ENCODE data around the gene HSD17B12.
"Not testable (repeated sequence)": the region's sequence is repeated elsewhere in the genome, so short reads cannot be mapped to it uniquely, and the experiment has no call there.

HSD17B12 gene

DNA sequence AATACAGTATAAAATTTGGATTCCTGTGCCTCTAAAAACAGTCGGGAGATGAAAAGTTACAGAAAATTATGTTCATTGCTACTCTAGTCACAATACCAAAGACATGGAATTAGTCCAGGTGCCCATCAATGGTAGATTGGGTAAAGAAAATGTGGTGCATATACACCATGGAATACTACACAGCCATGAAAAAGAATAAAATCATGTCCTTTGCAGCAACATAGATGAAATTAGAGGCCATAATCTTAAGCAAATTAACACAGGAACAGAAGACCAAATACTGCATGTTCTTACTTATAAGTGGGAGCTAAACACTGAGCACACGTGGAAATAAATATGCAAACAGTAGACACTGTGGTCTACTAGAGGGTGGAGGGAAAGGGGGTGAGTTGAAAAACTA, 67.6 kb downstream of the HSD17B12 start:
- no peak for DNase-seq

GRCh38 chr11:43751726-43752125, 71.2 kb downstream of the HSD17B12 start:
- no peak for DNase-seq

DNA sequence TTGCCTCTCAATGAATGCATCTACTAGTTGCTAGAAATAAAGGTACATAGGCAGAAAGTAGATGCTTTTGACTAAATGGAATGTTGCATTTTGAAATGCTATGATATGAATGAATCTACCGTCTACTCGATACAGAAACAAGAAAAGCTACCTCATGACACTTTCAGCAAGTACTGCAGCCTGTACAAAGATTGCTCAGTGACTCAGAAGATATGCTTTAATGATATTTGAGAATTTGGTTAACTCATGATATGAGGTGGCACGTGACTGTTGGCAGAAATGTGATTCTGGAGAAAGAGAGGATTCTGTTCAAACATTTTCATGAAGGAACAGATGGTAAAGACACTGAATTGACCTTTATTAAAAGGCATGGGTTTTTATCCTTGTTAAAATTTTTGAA, 76.0 kb downstream of the HSD17B12 start:
- no peak for DNase-seq

- DNase-seq, result no peak
These were observed 78.4 kb downstream of the HSD17B12 start for GRCh38 chr11:43758927-43759326.

DNA sequence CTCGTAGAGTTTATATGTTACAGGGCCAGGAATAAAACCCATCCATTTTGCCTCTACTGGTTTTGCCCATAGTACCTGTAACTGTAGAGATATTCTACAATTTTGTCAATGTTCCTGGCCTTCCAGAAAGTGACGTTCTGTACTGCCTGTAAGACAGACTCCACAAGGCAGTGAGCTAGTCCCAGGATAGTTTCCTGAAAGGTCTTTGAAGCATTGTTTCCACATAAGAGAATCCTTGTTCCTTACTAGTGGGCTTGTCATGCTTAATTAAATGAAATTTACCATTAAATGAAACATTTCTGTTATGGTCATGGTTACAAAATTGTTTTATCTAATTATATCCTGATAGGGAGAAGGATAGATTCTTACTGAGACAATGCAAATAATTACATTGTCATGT, 80.4 kb downstream of the HSD17B12 start:
- no peak for DNase-seq

- DNase-seq, result no peak
These were observed 84.7 kb downstream of the HSD17B12 start for GRCh38 chr11:43765194-43765593.

DNA sequence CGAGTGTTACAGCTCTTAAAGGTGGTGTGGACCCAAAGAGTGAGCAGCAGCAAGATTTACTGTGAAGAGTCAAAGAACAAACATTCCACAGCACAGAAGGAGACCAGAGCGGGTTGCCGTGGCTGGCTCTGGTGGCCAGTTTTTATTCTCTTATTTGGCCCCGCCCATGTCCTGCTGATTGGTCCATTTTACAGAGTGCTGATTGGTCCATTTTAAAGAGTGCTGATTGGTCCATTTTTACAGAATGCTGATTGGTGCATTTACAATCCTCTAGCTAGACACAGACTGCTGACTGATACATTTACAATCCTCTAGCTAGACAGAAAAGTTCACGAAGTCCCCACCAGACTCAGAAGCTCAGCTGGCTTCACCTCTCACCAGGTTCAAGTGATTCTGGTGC, 88.1 kb downstream of the HSD17B12 start:
- DNase-seq, result not testable (repeated sequence)

DNA sequence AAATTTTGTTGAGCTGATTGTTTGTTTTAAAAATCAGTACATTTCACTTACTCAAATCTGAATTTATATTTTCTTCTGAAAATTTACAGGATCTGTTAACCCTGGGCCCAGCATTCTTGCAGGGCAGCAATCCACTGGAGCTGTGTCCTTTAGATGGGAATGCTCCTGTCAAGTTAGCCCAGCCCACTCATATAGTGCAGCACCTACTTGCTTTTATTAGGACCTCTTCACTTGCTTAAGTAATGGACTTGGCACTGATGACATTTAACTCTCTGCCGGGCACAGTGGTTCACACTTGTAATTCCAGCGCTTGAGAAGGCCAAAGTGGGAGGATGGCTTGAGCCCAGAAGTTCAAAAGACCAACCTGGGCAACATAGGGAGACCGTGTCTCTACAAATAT, 89.6 kb downstream of the HSD17B12 start:
- no peak for DNase-seq

- DNase-seq, result no peak
These were observed 92.2 kb downstream of the HSD17B12 start for GRCh38 chr11:43772733-43773132.

DNA sequence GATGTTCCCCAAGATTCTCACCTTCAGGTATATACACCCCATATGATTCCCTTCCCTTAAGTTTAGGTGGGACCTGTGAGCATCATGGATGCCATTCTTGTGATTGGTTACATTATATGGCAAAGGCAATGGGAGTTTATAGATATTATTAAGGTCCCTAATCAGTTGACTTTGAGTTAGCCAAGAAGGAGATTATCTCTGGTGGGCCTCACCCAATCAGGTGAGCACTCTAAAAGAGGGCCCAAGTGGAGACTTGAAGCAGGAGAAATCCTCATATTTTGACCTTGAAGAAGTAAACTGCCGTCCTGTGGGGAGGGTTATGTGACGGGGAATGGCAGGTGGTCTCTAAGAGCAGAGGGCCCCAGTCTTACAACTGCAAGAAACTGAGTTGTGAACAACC, 94.2 kb downstream of the HSD17B12 start:
- DNase-seq, result no peak

DNA sequence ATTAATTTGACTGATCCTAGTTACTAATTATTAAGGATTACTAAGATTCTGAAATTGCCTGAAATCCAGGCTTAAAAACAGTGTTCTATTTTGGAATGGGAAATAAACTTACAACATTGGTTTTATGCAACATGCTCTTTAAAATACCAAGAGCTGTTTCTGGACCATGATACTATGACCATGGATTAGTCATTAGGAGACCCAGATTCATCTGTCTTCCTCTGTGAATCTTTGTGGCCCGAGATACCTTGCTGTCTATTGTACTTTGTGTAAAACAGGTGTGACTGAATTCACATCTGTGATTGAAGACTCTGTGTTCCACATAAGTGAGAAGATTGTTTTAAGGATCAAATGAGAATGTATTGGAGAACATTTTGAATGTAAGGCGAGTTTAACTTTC, 98.8 kb downstream of the HSD17B12 start:
- no peak for DNase-seq

GRCh38 chr11:43784301-43784700, 103.8 kb downstream of the HSD17B12 start:
- DNase-seq, result no peak

GRCh38 chr11:43784866-43785265, 104.3 kb downstream of the HSD17B12 start:
- DNase-seq, result no peak

GRCh38 chr11:43785318-43785717, 104.8 kb downstream of the HSD17B12 start:
- no peak for DNase-seq

DNA sequence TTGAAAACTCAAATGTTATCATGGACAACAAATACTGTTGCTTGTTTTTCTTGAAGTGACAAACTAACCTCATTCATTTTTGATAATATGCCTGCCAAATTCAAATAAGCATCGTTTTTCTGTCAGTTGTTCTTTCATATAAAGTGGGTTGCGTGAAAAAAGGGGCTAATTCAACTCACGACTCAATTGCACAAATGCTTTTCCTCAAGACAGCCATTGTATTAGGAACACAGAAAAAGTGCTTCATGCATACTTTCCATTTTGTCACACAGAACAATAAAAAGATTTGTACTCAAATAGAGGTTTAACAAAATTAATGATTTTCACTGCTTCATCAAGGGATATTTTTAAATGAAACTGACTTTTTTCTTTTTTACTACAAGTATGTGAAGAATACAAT, 105.5 kb downstream of the HSD17B12 start:
- no peak for DNase-seq

- no peak for DNase-seq
These were observed 107.3 kb downstream of the HSD17B12 start for GRCh38 chr11:43787824-43788223.

GRCh38 chr11:43788421-43788820, 107.9 kb downstream of the HSD17B12 start:
- peak; percentile 69 for DNase-seq

DNA sequence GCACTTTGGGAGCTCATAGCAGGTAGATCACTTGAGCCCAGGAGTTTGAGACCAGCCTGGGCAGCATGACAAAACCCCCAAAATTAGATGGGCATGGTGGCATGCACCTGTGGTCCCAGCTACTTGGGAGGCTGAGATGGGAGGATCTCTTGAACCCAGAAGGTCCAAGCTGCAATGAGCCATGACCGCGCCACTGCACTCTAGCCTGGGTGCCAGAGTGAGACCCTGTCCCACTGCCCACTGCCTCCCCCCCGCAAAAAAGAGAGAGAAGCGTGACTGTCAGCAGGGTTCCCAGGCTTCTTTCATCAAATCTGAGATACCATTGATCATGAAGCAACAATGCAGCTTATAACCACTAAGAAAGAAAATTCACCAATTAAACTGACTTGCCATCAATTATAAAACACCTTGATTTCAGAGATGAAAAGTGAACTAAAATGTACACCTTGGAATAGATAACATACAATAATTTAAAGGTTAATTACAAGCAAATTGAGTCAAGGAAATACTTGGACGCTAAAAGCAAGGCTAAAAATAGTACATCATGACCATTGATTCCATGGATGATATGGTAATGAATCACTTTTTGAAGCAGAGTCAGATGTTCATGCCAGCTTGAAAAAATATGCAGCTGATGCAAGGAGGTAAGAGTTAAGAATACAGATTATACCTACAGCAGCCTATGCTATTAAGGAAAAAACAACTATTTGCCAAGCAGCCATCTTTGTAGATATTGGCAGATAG, 109.3 kb downstream of the HSD17B12 start:
- no peak for DNase-seq

DNA sequence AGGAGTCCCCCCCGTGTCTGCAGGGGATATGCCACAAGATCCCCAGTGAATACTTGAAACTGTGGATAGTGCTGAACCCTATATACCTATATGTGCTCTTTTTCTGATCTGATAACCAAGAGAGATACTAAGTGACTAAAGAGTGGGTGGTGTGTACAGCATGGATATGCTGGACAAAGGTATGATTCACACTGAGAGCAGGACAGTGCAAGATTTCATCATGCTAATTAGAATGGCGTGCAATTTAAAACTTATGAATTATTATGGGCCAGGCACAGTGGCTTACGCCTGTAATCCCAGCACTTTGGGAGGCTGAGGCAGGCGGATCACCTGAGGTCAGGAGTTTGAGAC, 109.9 kb downstream of the HSD17B12 start:
- DNase-seq, result no peak

DNA sequence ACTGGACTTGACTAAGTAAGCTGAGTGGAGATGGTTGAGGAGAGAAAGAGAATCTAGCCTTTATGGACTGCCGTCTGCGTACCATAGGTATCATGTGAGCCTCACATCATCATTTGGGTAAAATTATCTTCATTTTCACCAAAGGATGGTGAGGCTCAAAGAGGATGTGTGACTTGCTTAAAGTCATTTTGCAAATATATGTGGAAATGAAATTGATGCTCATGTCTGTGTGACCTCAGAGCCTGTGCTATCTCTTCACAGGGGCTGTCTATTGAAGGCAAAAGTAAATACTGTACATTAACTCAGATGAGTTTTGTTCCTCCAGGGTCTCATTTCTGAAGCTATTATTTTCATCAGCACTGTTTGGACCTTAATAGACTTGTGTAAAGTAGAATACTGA, 116.8 kb downstream of the HSD17B12 start:
- no peak for DNase-seq

- no peak for DNase-seq
These were observed 117.3 kb downstream of the HSD17B12 start for GRCh38 chr11:43797866-43798265.

DNA sequence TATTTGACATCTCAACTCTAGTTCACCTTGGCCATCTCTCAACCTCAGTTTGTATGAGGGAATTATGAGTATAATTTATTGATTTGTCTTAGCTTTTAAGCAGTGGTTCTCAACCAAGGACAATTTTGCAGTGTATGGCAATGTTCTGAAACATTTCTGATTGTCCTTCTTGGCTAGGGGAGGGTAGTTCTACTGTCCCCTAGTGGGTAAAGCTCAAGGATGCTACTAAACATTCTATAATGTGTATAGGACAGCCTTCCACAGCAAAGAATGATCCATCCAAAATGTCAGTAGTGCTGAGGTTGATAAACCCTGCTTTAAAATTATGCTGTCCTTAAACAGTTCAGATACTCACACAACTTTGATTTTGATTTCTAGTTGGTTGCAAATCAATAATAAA, 122.0 kb downstream of the HSD17B12 start:
- DNase-seq, result no peak

- no peak for DNase-seq
These were observed 123.2 kb downstream of the HSD17B12 start for GRCh38 chr11:43803766-43804165.

DNA sequence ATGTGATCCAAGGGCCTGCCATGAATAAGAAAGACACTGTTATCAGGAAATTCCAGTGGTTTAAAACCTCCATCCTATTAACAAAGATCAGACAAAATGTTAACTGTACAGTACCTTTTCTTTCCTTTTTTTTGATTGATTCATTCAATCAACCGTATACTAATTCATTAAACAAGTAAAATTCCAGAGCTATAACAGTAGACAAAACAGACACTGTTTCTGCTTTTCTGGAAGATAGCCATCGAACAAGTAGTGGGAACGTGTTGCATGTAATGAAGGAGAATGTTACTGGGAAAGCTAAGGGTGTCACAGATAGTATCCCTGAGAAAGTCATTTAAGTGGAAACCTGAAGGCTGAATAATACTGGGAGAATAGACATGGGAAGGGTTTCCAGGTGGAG, 126.4 kb downstream of the HSD17B12 start:
- DNase-seq, result no peak

DNA sequence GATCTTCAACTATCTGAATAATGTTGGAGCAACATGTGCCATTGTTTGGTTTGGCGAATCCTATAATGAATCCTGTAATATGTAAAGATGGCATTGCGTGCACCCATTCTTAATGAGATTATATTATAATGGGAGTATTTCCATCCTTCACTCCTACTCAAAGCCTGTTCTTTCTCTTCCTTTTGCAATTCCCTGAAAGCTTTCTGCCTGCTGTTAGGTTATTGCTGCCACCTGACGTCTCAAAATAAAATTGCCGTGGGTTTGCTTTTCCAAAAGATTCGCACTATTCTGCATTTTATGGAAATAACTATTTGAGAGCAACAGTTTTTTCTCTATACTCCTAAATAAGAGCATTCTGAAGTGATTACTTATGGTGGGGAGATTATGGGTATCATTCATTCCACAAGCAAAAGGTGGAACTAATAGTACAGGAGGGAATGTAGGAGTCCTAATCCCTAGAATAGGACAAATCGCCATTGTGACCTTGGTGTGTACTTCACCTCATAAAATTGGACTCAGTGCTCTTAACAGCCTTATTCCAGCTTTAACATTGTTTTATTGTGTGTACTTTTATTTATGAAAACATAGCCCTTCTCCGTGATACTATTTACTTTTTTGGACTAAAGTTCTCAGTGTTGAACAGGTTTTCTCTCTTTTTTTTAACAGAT, 130.5 kb downstream of the HSD17B12 start:
- DNase-seq, result no peak

All from DMS 273 treated with DMSO at 0.1 percent for 48 hours (cell line).